Heart right ventricle (tissue), 16 donors: ENCODE data around the gene LAMTOR1. TPM values are rescaled to one million over a fixed set of nuclear protein-coding genes. Genes with fewer than 3 reads are reported as not detected.

Experiments
- ATAC-seq, 8 donors: fragments of 200-7000 bp; cut with Tn5 transposase; one replicate each; pipeline ENCODE4 v1.9.1; 2020; ENCODE audit warnings: mild to moderate bottlenecking in 8 of 8, moderate library complexity in 8 of 8, moderate number of reproducible peaks in 1 of 8
- DNase-seq, 2 donors: peaks; one replicate each; pipeline ENCODE4 v3.0.0-alpha.2; 2020
- H3K27ac ChIP-seq, 10 donors: fragments of 200-600 bp; sonication (generic) in 2 of 10; one replicate each; pipeline versions ENCODE4 v1.5.0 to v1.8.0; 2020 to 2022; ENCODE audit warnings: mild to moderate bottlenecking in 3 of 10
- H3K27me3 ChIP-seq, 7 donors: fragments of 200-600 bp; one replicate each; pipeline ENCODE4 v1.8.0; 2021 to 2022; ENCODE audit warnings: mild to moderate bottlenecking in 2 of 7
- H3K36me3 ChIP-seq, 9 donors: fragments of 200-600 bp; sonication (generic) in 1 of 9; one replicate each; pipeline versions ENCODE4 v1.5.0 to v1.8.0; 2020 to 2022; ENCODE audit warnings: mild to moderate bottlenecking in 2 of 9
- H3K4me1 ChIP-seq, 9 donors: fragments of 200-600 bp; sonication (generic) in 1 of 9; one replicate each; pipeline versions ENCODE4 v1.5.0 to v1.8.0; 2020 to 2022; ENCODE audit warnings: mild to moderate bottlenecking in 4 of 9
- H3K4me3 ChIP-seq, 10 donors: fragments of 200-600 bp; sonication (generic) in 2 of 10; one replicate each; pipeline versions ENCODE4 v1.5.0 to v1.8.0; 2020 to 2022; ENCODE audit warnings: mild to moderate bottlenecking in 7 of 10, moderate library complexity in 2 of 10
- H3K9me3 ChIP-seq, 11 donors: fragments of 200-600 bp in 10 of 11; sonication (generic) in 2 of 11; one replicate each; pipeline versions ENCODE4 v1.5.0 to v1.8.0; 2013 to 2022; ENCODE audit warnings: mild to moderate bottlenecking in 2 of 11, control low read depth in 1 of 11, moderate library complexity in 1 of 11
- WGBS, 2 donors: extraction: QIAGEN DNeasy Blood & Tissue Kit; methylation state at CpG; one replicate each; pipeline ENCODE4 v1.1.7; 2013; ENCODE audit warnings: inconsistent platforms in 1 of 2; 5-methylcytosine and 5-hydroxymethylcytosine counted together
- intact Hi-C, 10 donors: fragments of 100-400 bp; cut with DNase I; formaldehyde crosslinking; loops; one replicate each; pipeline versions ENCODE4 v1.11.1 to v1.14.2; 2022
- polyA plus RNA-seq, 2 donors: library from polyadenylated mRNA; stranded (reverse); fragments of 200-250 nt; gene quantifications; one replicate each; pipeline ENCODE4 v1.2.3, GENCODE V29; 2013
- total RNA-seq, 10 donors: library from RNA; stranded (reverse); fragmentation: NEBNext Ultra II Directional in 3 of 10; extraction: Animal tissue kit (Norgen Biotek cat#: 25700) in 3 of 10; gene quantifications; one replicate each; pipeline versions ENCODE4 v1.2.1 to v1.2.4, GENCODE V29; 2021 to 2023
- TF ChIP-seq, protein P1 (sequence below), 9 donors: fragments of 200-600 bp; sonication (generic) in 2 of 9; IDR thresholded peaks; one replicate each; pipeline versions ENCODE4 v1.5.0 to v1.8.0; 2021 to 2022; ENCODE audit warnings: antibody characterized with exemption in 9 of 9, mild to moderate bottlenecking in 5 of 9, moderate library complexity in 1 of 9
- donor health status: Arrhythmogenic right ventricular cardiomyopathy.
- donor health status: ischemic (EF 13 %, LVEDD 7.1; RV severe dilation, severe dysfunction).
- donor health status: healthy with polysubstance abuse.
- donor health status: DM: no; HTN: yes; CAD: no.
- donor health status: DM: no; HTN: no; CAD: no.
- donor health status: ischemic (EF 25% LVEDD 6.9; RV normal size, moderate dysfunction).
- donor health status: ischemic (EF 25% LVEDD 5.7; RV mildly dilated, moderate dysfunction).
- donor health status: healthy.
- donor health status: DM: yes; HTN: yes; CAD: no.
- donor health status: Ischemic cardiomyopathy.
- donor health status: ischemic (EF 35%, LVEDD 5.7; RV mildly dilated, moderate dysfunction).
- donor health status: nonischemic (EF 11% LVEDD 7.7; RV severe dilation, severe dysfunction).
- donor health status: DM: yes; HTN: yes; CAD: no.
- donor health status: PGD.
- donor health status: ischemic (EF 29% LVEDD 5.4; RV normal size, mild dysfunction).
- donor health status: nonischemic (EF 23%, LVEDD 6.1; RV moderate dilation, normal function).

LAMTOR1 gene
- total and polyA plus RNA-seq, 12 donors: 58.3 to 158 (median 81.8) TPM

GRCh38 chr11:72119198-72119597 is 16.1 kb upstream of the LAMTOR1 start:
- H3K27ac ChIP-seq: peak overlapping the region in 1 of 10 donors; percentile 59
- H3K4me3 ChIP-seq: no peak overlapping the region
- intact Hi-C loops: loop anchor here in 2 of 10 donors (10.0 kb wide), 2 partner anchors 296 to 316 kb away; partner anchors contain the start of gene CLPB (in 1 of the 2)
- DNase-seq: no peak
- H3K4me1 ChIP-seq: peaks cover 0 to 6% (median 0%) of the 10 kb centered on the region in 9 donors
- WGBS, 2 donors: 77 to 82% methylated on average over 6 of the region's 6 CpGs
- TF ChIP-seq, protein P1, sequence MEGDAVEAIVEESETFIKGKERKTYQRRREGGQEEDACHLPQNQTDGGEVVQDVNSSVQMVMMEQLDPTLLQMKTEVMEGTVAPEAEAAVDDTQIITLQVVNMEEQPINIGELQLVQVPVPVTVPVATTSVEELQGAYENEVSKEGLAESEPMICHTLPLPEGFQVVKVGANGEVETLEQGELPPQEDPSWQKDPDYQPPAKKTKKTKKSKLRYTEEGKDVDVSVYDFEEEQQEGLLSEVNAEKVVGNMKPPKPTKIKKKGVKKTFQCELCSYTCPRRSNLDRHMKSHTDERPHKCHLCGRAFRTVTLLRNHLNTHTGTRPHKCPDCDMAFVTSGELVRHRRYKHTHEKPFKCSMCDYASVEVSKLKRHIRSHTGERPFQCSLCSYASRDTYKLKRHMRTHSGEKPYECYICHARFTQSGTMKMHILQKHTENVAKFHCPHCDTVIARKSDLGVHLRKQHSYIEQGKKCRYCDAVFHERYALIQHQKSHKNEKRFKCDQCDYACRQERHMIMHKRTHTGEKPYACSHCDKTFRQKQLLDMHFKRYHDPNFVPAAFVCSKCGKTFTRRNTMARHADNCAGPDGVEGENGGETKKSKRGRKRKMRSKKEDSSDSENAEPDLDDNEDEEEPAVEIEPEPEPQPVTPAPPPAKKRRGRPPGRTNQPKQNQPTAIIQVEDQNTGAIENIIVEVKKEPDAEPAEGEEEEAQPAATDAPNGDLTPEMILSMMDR (IDR thresholded peaks at IDR 0.05): no peak
- no peaks in the 10 kb centered on the region for H3K36me3 ChIP-seq
- H3K9me3 ChIP-seq: no peaks in the 10 kb centered on the region
- no peak for ATAC-seq
- peaks cover 0 to 22% (median 3%) of the 10 kb centered on the region in 7 donors for H3K27me3 ChIP-seq

DNA sequence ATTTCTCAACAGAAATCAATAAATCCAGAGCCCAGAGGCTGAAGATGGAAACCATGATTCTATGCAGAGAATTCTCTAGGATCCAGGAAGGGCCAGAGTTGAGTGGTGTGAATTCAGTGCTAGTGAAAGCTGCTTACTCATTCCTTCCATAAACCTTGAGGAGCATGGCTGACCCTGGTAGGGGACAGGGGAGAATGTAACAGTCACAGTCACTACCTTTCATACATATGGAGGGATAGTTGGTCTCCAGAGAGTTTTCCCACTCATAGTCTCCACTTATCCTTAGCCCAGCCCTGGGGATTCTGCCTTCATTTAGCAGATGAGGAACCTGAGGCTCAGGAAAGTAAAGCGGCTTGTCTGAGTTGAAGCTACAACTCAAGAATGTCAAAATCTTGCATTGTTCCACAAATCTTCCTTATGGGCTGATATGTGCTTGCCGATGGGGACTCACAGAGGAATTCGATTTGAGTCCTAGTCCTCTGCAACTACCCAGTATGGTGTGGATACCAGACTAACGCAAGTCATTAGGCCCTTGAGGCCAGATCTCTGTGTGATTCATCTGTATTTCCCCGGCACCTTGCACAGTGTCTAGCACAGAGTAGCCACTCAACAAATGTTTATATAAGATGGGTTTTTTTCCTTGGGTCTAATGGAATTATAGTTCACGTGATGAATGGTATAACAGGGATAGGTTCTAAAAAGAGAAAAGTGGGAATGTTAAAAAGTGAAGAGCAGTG is 13.1 kb upstream of the LAMTOR1 start:
- 92% methylated on average over 6 of the region's 6 CpGs for WGBS, 2 donors
- intact Hi-C loops: loop anchor here in 2 of 10 donors (10.0 kb wide), 2 partner anchors 299 to 319 kb away; partner anchors contain the start of gene CLPB (in 1 of the 2)
- TF ChIP-seq, protein P1 (IDR thresholded peaks at IDR 0.05): no peak
- no peak overlapping the region for H3K4me3 ChIP-seq
- DNase-seq (no peak), ATAC-seq (no peak)
- H3K27ac ChIP-seq: no peak overlapping the region
- H3K9me3 ChIP-seq: no peaks in the 10 kb centered on the region
- peaks cover 4 to 20% (median 14%) of the 10 kb centered on the region in 9 donors for H3K4me1 ChIP-seq
- no peaks in the 10 kb centered on the region for H3K36me3 ChIP-seq
- H3K27me3 ChIP-seq: peaks cover 0 to 17% (median 0%) of the 10 kb centered on the region in 7 donors

- WGBS, 2 donors: 93 to 97% methylated on average over 1 of the region's 1 CpG
- Histone ChIP-seq H3K27ac (no peak overlapping the region), H3K4me3 (no peak overlapping the region), H3K9me3 (no peaks in the 10 kb centered on the region), H3K4me1 (peaks cover 4 to 24% (median 15%) of the 10 kb centered on the region in 9 donors), H3K36me3 (peaks cover 0 to 11% (median 0%) of the 10 kb centered on the region in 9 donors), H3K27me3 (peaks cover 0 to 11% (median 0%) of the 10 kb centered on the region in 7 donors)
- DNase-seq (no peak), ATAC-seq (no peak)
- intact Hi-C loops: loop anchor here in 3 of 10 donors (5.0 to 10.0 kb wide), 3 partner anchors 113 to 320 kb away; partner anchors contain the start of gene CLPB (in 1 of the 3)
- TF ChIP-seq, protein P1 (IDR thresholded peaks at IDR 0.05): no peak
These were observed 11.5 kb upstream of the LAMTOR1 start for GRCh38 chr11:72114570-72114969.

- ATAC-seq (no peak), DNase-seq (no peak)
- WGBS, 2 donors: 65 to 67% methylated on average over 9 of the region's 9 CpGs
- no peaks in the 10 kb centered on the region for H3K9me3 ChIP-seq
- intact Hi-C loops: loop anchor here in 6 of 10 donors (1.0 to 10.0 kb wide), 8 partner anchors 10 to 322 kb away; partner anchors contain the start of genes LRRC51 (in 3 of the 6), NUMA1 (in 3 of the 6), LAMTOR1 (in 2 of the 6) and CLPB (in 1 of the 6)
- TF ChIP-seq, protein P1 (IDR thresholded peaks at IDR 0.05): no peak
- H3K27ac ChIP-seq: peak overlapping the region; percentile 88 to 100 (median 96)
- peak overlapping the region in 9 of 10 donors; percentile 42 to 84 (median 58) for H3K4me3 ChIP-seq
- H3K4me1 ChIP-seq: peaks cover 4 to 21% (median 15%) of the 10 kb centered on the region in 9 donors
- H3K27me3 ChIP-seq: peaks cover 0 to 10% (median 0%) of the 10 kb centered on the region in 7 donors
- peaks cover 0 to 25% (median 0%) of the 10 kb centered on the region in 9 donors for H3K36me3 ChIP-seq
These were observed 10.1 kb upstream of the LAMTOR1 start for GRCh38 chr11:72112978-72113808.
